Caco-2 (cell line): Measurements from ENCODE around the gene LEMD3. TPM values are rescaled to one million over a fixed set of nuclear protein-coding genes. Genes with fewer than 3 reads are reported as not detected.

Experiments
- BruUV-seq: library from RNA; stranded (reverse); fragments of 400-500 nt; replicated peaks from 2 replicates; lab custom pipeline; 2021; lab: Mats Ljungman, UMichigan
- CTCF ChIA-PET: fragments of 300-600 bp; sonication (Branson Sonifier 250); formaldehyde crosslinking; loops from one replicate; lab custom pipeline; 2022; ENCODE audit warnings: antibody characterized with exemption; lab: Charles Lee
- POLR2A ChIA-PET: fragments of 300-600 bp; sonication (Branson Sonifier 250); formaldehyde crosslinking; loops from one replicate; lab custom pipeline; 2022; ENCODE audit warnings: antibody characterized with exemption; lab: Charles Lee
- DNase-seq, 2 experiments: peaks; one replicate each; pipeline versions ENCODE4 v3.0.0 to v3.0.0-alpha.2; 2020 to 2022
- H3K27me3 ChIP-seq: replicated peaks from 2 replicates; pipeline ENCODE4 v1.6.0; 2011; ENCODE audit warnings: low read length; ENCODE audit not compliant: control insufficient read depth, insufficient read depth
- H3K36me3 ChIP-seq: 2 replicates; pipeline ENCODE4 v1.5.1; 2011; ENCODE audit warnings: low read length; ENCODE audit not compliant: control insufficient read depth, insufficient read depth
- H3K4me1 ChIP-seq: fragments of 250-450 bp; sonication (Bioruptor Pico); 2 replicates; pipeline ENCODE4 v1.5.1; 2020; ENCODE audit warnings: mild to moderate bottlenecking
- H3K4me3 ChIP-seq: 2 replicates; pipeline ENCODE4 v1.5.1; 2011; ENCODE audit warnings: low read depth, mild to moderate bottlenecking, control low read depth, low read length
- H3K9me3 ChIP-seq: fragments of 250-450 bp; sonication (Bioruptor Pico); 2 replicates; pipeline ENCODE4 v1.5.1; 2020; ENCODE audit warnings: mild to moderate bottlenecking, moderate library complexity
- H3K27ac Mint-ChIP-seq: one replicate; pipeline ENCODE4 v1.8.0; 2022; ENCODE audit warnings: mixed read lengths; ENCODE audit not compliant: unreplicated experiment
- H3K27me3 Mint-ChIP-seq: one replicate; pipeline ENCODE4 v1.8.0; 2022; ENCODE audit warnings: mixed read lengths; ENCODE audit not compliant: insufficient read depth, unreplicated experiment
- H3K36me3 Mint-ChIP-seq: one replicate; pipeline ENCODE4 v1.8.0; 2022; ENCODE audit warnings: mild to moderate bottlenecking, mixed read lengths; ENCODE audit not compliant: insufficient read depth, unreplicated experiment
- H3K4me1 Mint-ChIP-seq: one replicate; pipeline ENCODE4 v1.8.0; 2022; ENCODE audit warnings: low read depth, mixed read lengths; ENCODE audit not compliant: unreplicated experiment
- H3K4me3 Mint-ChIP-seq: one replicate; pipeline ENCODE4 v1.8.0; 2022; ENCODE audit warnings: mild to moderate bottlenecking, moderate library complexity, mixed read lengths; ENCODE audit not compliant: unreplicated experiment
- H3K9me3 Mint-ChIP-seq: one replicate; pipeline ENCODE4 v1.8.0; 2022; ENCODE audit warnings: mixed read lengths; ENCODE audit not compliant: unreplicated experiment
- CTCF ChIP-seq, 2 experiments: fragments of 200-600 bp in 1 of 2; IDR thresholded peaks; 1 replicate in 1 of 2; 2 replicates in 1 of 2; pipeline versions ENCODE4 v1.5.1 to v1.8.0; 2011 to 2022; ENCODE audit warnings: antibody characterized with exemption in 1 of 2, control low read depth in 1 of 2, inconsistent platforms in 1 of 2, low read depth in 1 of 2, low read length in 1 of 2, mild to moderate bottlenecking in 1 of 2, moderate library complexity in 1 of 2; ENCODE audit not compliant: insufficient read depth in 1 of 2, severe bottlenecking in 1 of 2, unreplicated experiment in 1 of 2
- intact Hi-C: fragments of 100-400 bp; cut with micrococcal nuclease; formaldehyde crosslinking; loops from one replicate; pipeline ENCODE4 v1.10.0; 2022; ENCODE audit not compliant: unreplicated experiment
- total RNA-seq: library from RNA; stranded (reverse); gene quantifications from 2 replicates; pipeline ENCODE4 v1.2.3, GENCODE V29; 2022

The LEMD3 gene
- total RNA-seq, 1 experiment from 2014 or later: 35.8 TPM

DNA sequence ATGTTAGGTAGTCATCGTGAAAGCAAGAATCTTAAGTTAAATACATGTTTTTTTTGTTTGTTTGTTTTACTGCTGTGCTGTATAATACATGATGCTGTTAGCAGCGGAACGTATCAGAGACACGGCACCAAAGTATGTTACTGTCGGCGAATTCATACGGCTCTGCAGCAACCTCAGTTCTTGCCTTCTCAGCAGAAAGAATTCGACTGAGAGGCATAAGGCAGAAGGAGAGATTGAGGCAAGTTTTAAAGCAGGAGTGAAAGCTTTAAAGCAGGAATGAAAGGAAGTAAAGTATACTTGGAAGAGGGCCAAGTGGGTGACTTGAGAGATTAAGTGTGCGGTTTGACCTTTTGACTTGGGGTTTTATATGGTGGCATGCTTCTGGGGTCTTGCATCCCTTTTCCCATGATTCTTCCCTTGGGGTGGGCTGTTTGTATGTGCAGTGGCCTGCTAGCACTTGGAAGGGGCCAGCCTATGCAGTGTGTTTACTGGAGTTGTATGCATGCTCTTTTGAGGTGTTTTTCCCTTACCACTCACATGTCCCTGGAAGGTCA lies 23.7 kb downstream of the LEMD3 start:
- no peaks in the 10 kb centered on the region for H3K27me3 ChIP-seq
- H3K36me3 ChIP-seq: no peaks in the 10 kb centered on the region
- intact Hi-C loops: no loop called here
- no peaks in the 10 kb centered on the region for H3K9me3 ChIP-seq
- Mint-ChIP-seq H3K27ac (no peak overlapping the region), H3K36me3 (no peaks in the 10 kb centered on the region), H3K4me1 (peaks cover 11% of the 10 kb centered on the region), H3K27me3 (no peaks in the 10 kb centered on the region), H3K9me3 (no peaks in the 10 kb centered on the region), H3K4me3 (no peak overlapping the region)
- no peak for TF ChIP-seq CTCF (IDR thresholded peaks at IDR 0.05; ENCODE audit: insufficient read depth in 1 of 2, low read depth in 1 of 2, low read length in 1 of 2, severe bottlenecking in 1 of 2, unreplicated experiment in 1 of 2)
- POLR2A ChIA-PET: no interaction called here
- DNase-seq: no peak
- CTCF ChIA-PET: no interaction called here
- no TSS peak for BruUV-seq
- H3K4me3 ChIP-seq: no peak overlapping the region
- H3K4me1 ChIP-seq: peaks cover 7% of the 10 kb centered on the region

DNA sequence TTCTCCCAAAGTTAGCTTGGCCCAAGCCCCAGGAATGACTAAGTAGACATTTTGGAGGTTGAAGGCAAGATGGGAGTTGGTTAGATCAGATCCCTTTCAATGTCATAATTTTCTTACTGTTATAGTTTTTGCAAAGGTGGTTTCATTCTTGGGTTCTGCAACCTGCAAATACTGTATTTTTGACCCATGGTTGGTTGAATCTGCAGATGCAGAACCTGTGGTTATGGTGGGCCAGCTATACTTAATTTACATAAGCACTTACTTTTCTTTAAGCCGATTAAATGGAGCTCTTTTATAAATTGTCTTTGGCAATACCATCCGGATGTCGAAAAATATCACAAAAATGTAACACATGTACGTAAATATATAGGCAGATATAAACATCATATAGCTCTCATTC lies 25.6 kb downstream of the LEMD3 start:
- ChIA-PET POLR2A (interaction anchor here (0.6 kb wide), 1 partner anchor 14 kb away, joined by 4 read pairs; no protein-coding TSS in a partner anchor), CTCF (no interaction called here)
- peaks cover 6% of the 10 kb centered on the region for H3K4me1 Mint-ChIP-seq
- no peaks in the 10 kb centered on the region for H3K27me3 Mint-ChIP-seq
- H3K4me3 Mint-ChIP-seq: no peak overlapping the region
- no TSS peak for BruUV-seq
- Histone ChIP-seq H3K9me3 (no peaks in the 10 kb centered on the region), H3K27me3 (no peaks in the 10 kb centered on the region), H3K4me1 (no peaks in the 10 kb centered on the region), H3K36me3 (no peaks in the 10 kb centered on the region), H3K4me3 (no peak overlapping the region)
- intact Hi-C loops: no loop called here
- H3K36me3 Mint-ChIP-seq: no peaks in the 10 kb centered on the region
- no peak for DNase-seq
- no peak for TF ChIP-seq CTCF (IDR thresholded peaks at IDR 0.05; ENCODE audit: insufficient read depth in 1 of 2, low read depth in 1 of 2, low read length in 1 of 2, severe bottlenecking in 1 of 2, unreplicated experiment in 1 of 2)
- no peaks in the 10 kb centered on the region for H3K9me3 Mint-ChIP-seq
- H3K27ac Mint-ChIP-seq: no peak overlapping the region

GRCh38 chr12:65195387-65196055 lies 26.1 kb downstream of the LEMD3 start:
- no peaks in the 10 kb centered on the region for H3K4me1 ChIP-seq
- intact Hi-C loops: no loop called here
- Mint-ChIP-seq H3K4me1 (peaks cover 6% of the 10 kb centered on the region), H3K36me3 (no peaks in the 10 kb centered on the region), H3K9me3 (no peaks in the 10 kb centered on the region), H3K27ac (no peak overlapping the region), H3K27me3 (no peaks in the 10 kb centered on the region), H3K4me3 (no peak overlapping the region)
- DNase-seq: no peak
- H3K4me3 ChIP-seq: no peak overlapping the region
- no peaks in the 10 kb centered on the region for H3K27me3 ChIP-seq
- ChIA-PET CTCF (no interaction called here), POLR2A (interaction anchor here (0.6 kb wide), 1 partner anchor 13 kb away, joined by 4 read pairs; no protein-coding TSS in a partner anchor)
- no TSS peak for BruUV-seq
- H3K9me3 ChIP-seq: no peaks in the 10 kb centered on the region
- H3K36me3 ChIP-seq: no peaks in the 10 kb centered on the region
- TF ChIP-seq CTCF (IDR thresholded peaks at IDR 0.05; ENCODE audit: insufficient read depth in 1 of 2, low read depth in 1 of 2, low read length in 1 of 2, severe bottlenecking in 1 of 2, unreplicated experiment in 1 of 2): no peak
